GM12878 (cell line): ENCODE data around the gene RAB28. TPM values are rescaled to one million over a fixed set of nuclear protein-coding genes. Genes with fewer than 3 reads are reported as not detected.

Experiments
- ATAC-seq: fragments of 200-7000 bp; cut with Tn5 transposase; 3 replicates; pipeline ENCODE4 v1.9.1; 2020; ENCODE audit warnings: mild to moderate bottlenecking, moderate library complexity
- BruUV-seq: library from RNA; stranded (reverse); fragments of 400-500 nt; replicated peaks from 2 replicates; lab custom pipeline; 2021; lab: Mats Ljungman, UMichigan
- CTCF ChIA-PET: fragments of 300-600 bp; sonication (Branson Sonifier 250); formaldehyde crosslinking; extraction: SDS; loops from one replicate; lab custom pipeline; 2021; ENCODE audit warnings: inconsistent platforms; lab: Yijun Ruan, JAX
- POLR2A ChIA-PET: fragments of 350-600 bp; formaldehyde crosslinking; extraction: SDS; loops from one replicate; lab custom pipeline; 2021; ENCODE audit warnings: inconsistent platforms; lab: Charles Lee
- RAD21 ChIA-PET: fragments of 300-600 bp; sonication (Branson Sonifier 250); formaldehyde crosslinking; loops from one replicate; lab custom pipeline; 2023; ENCODE audit warnings: antibody characterized with exemption; ENCODE audit not compliant: unreplicated experiment; lab: Charles Lee
- SMC1A ChIA-PET: fragments of 300-600 bp; sonication (Branson Sonifier 250); formaldehyde crosslinking; loops from one replicate; lab custom pipeline; 2023; ENCODE audit not compliant: unreplicated experiment, uncharacterized antibody; lab: Charles Lee
- DNase-seq: peaks from one replicate; pipeline ENCODE4 v3.0.0-alpha.2; 2011; ENCODE audit warnings: low read depth, low spot score
- FAIRE-seq: peaks from 3 replicates; lab custom pipeline; 2011; peaks lifted over from hg19 to GRCh38; lab: Jason Lieb, UNC
- H2AFZ ChIP-seq: 2 replicates; pipeline ENCODE4 v1.6.0; 2011; ENCODE audit warnings: low read depth, low read length, control low read depth; ENCODE audit not compliant: control insufficient read depth
- H3K27ac ChIP-seq: 2 replicates; pipeline ENCODE4 v1.5.1; 2011; ENCODE audit warnings: control low read depth; ENCODE audit not compliant: control insufficient read depth, insufficient read depth
- H3K27me3 ChIP-seq, 2 experiments: replicated peaks in 1 of 2; 2 replicates each; pipeline versions ENCODE4 v1.6.0 to v1.6.1; 2011; ENCODE audit warnings: low read length in 1 of 2; ENCODE audit not compliant: control insufficient read depth in 2 of 2, insufficient read depth in 2 of 2
- H3K36me3 ChIP-seq, 2 experiments: 2 replicates each; pipeline ENCODE4 v1.5.1; 2011; ENCODE audit warnings: low read length in 1 of 2; ENCODE audit not compliant: control insufficient read depth in 2 of 2, insufficient read depth in 2 of 2
- H3K4me1 ChIP-seq: 2 replicates; pipeline ENCODE4 v1.6.1; 2011; ENCODE audit warnings: mild to moderate bottlenecking, low read length, moderate library complexity, mixed read lengths; ENCODE audit not compliant: control insufficient read depth, insufficient read depth
- H3K4me2 ChIP-seq: 2 replicates; pipeline ENCODE4 v1.6.0; 2011; ENCODE audit warnings: control low read depth; ENCODE audit not compliant: control insufficient read depth, insufficient read depth
- H3K4me3 ChIP-seq: fragments of 200-600 bp; sonication (generic); 2 replicates; pipeline ENCODE4 v1.5.1; 2016
- H3K79me2 ChIP-seq: 2 replicates; pipeline ENCODE4 v1.6.0; 2011; ENCODE audit warnings: low read length; ENCODE audit not compliant: control insufficient read depth, insufficient read depth
- H3K9ac ChIP-seq: 2 replicates; pipeline ENCODE4 v1.8.0; 2011; ENCODE audit warnings: low read length, control low read depth, mixed read lengths; ENCODE audit not compliant: control insufficient read depth, insufficient read depth
- H3K9me3 ChIP-seq: replicated peaks from 3 replicates; pipeline ENCODE4 v1.5.1; 2011; ENCODE audit warnings: mild to moderate bottlenecking, low read length; ENCODE audit not compliant: control insufficient read depth, insufficient read depth
- H4K20me1 ChIP-seq: 2 replicates; pipeline ENCODE4 v1.6.0; 2011; ENCODE audit not compliant: control insufficient read depth, insufficient read depth
- DPF2 ChIP-seq: fragments of 450-650 bp; IDR thresholded peaks from 2 replicates; pipeline ENCODE4 v1.6.1; 2017; ENCODE audit warnings: mild to moderate bottlenecking
- E2F8 ChIP-seq: fragments of 450-650 bp; IDR thresholded peaks from 2 replicates; pipeline ENCODE4 v1.6.1; 2018; ENCODE audit warnings: mild to moderate bottlenecking, low read depth, moderate library complexity; ENCODE audit not compliant: partially characterized antibody
- KDM1A ChIP-seq: fragments of 200-600 bp; sonication (generic); IDR thresholded peaks from 2 replicates; pipeline ENCODE4 v1.6.1; 2016; ENCODE audit warnings: borderline replicate concordance
- LARP7 ChIP-seq: fragments of 450-650 bp; IDR thresholded peaks from 2 replicates; pipeline ENCODE4 v1.6.1; 2017; ENCODE audit warnings: mild to moderate bottlenecking
- MEF2A ChIP-seq: IDR thresholded peaks from 2 replicates; pipeline ENCODE4 v1.6.1; 2011; ENCODE audit warnings: low read depth, mild to moderate bottlenecking, low read length, moderate library complexity; ENCODE audit not compliant: insufficient read depth
- MTA2 ChIP-seq: fragments of 450-650 bp; IDR thresholded peaks from 2 replicates; pipeline ENCODE4 v1.6.1; 2016; ENCODE audit warnings: low read depth, mild to moderate bottlenecking, moderate library complexity
- MTA3 ChIP-seq: IDR thresholded peaks from 2 replicates; pipeline ENCODE4 v1.6.1; 2012; ENCODE audit warnings: low read length, inconsistent platforms, borderline replicate concordance
- MYB ChIP-seq: fragments of 150-350 bp; IDR thresholded peaks from 2 replicates; pipeline ENCODE4 v1.6.1; 2014; ENCODE audit warnings: mild to moderate bottlenecking, low read depth, low read length, borderline replicate concordance
- NFIC ChIP-seq: IDR thresholded peaks from 2 replicates; pipeline ENCODE4 v1.6.1; 2012; ENCODE audit warnings: low read depth, mild to moderate bottlenecking, inconsistent platforms, low read length, moderate library complexity
- NFXL1 ChIP-seq: fragments of 450-650 bp; IDR thresholded peaks from 2 replicates; pipeline ENCODE4 v1.6.1; 2017; ENCODE audit warnings: antibody characterized with exemption, mild to moderate bottlenecking, borderline replicate concordance
- PKNOX1 ChIP-seq: fragments of 450-650 bp; IDR thresholded peaks from 2 replicates; pipeline ENCODE4 v1.6.1; 2016; ENCODE audit warnings: mild to moderate bottlenecking
- RB1 ChIP-seq: fragments of 450-650 bp; formaldehyde crosslinking; IDR thresholded peaks from 2 replicates; pipeline ENCODE4 v1.6.1; 2017; ENCODE audit warnings: mild to moderate bottlenecking, borderline replicate concordance
- SMAD1 ChIP-seq: fragments of 450-650 bp; IDR thresholded peaks from 2 replicates; pipeline ENCODE4 v1.6.1; 2018; ENCODE audit warnings: mild to moderate bottlenecking, low read depth; ENCODE audit not compliant: partially characterized antibody
- SMAD5 ChIP-seq: IDR thresholded peaks from 2 replicates; pipeline ENCODE4 v1.6.1; 2016; ENCODE audit warnings: antibody characterized with exemption, low read depth
- SRF ChIP-seq, 2 experiments: IDR thresholded peaks; 2 replicates each; pipeline ENCODE4 v1.6.1; 2011; ENCODE audit warnings: low read depth in 2 of 2, low read length in 2 of 2, mild to moderate bottlenecking in 1 of 2, moderate library complexity in 1 of 2
- YBX1 ChIP-seq: fragments of 450-650 bp; IDR thresholded peaks from 2 replicates; pipeline ENCODE4 v1.6.1; 2016; ENCODE audit warnings: antibody characterized with exemption
- YY1 ChIP-seq: IDR thresholded peaks from 2 replicates; pipeline ENCODE4 v1.6.1; 2011; ENCODE audit warnings: low read depth, mild to moderate bottlenecking, low read length
- ZNF217 ChIP-seq: fragments of 450-650 bp; IDR thresholded peaks from 2 replicates; pipeline ENCODE4 v1.6.1; 2017; ENCODE audit warnings: antibody characterized with exemption, mild to moderate bottlenecking
- in situ Hi-C: fragments of 300-500 bp; cut with MboI; formaldehyde crosslinking; loops from 9 replicates; pipeline ENCODE4 v1.14.3; 2018; ENCODE audit warnings: mixed read lengths
- intact Hi-C: fragments of 100-400 bp; cut with micrococcal nuclease; formaldehyde crosslinking; loops from one replicate; pipeline ENCODE4 v1.14.2; 2022; ENCODE audit not compliant: unreplicated experiment
- polyA plus RNA-seq, 11 experiments: library from polyadenylated mRNA; depleted of rRNA in 4 of 11; unstranded in 6 of 11; stranded (reverse) in 5 of 11; fragments of >200 nt; fragmentation: Nextera tagmentation in 4 of 11; fragmentation: Illumina TruSeq in 1 of 11; extraction: Ambion mirVana in 4 of 11; extraction: Trizol in 1 of 11; gene quantifications; 1 replicate in 1 of 11; 2 replicates in 10 of 11; pipeline versions ENCODE4 v1.2.1 to v1.2.3, GENCODE V29; 2011 to 2016; ENCODE audit warnings: inconsistent platforms in 2 of 11, missing spikeins in 2 of 11, low read depth in 1 of 11
- total RNA-seq, 4 experiments: library from RNA; depleted of rRNA in 3 of 4; stranded (reverse); fragments of >200 nt in 3 of 4; fragmentation: Illumina TruSeq in 1 of 4; extraction: Trizol in 1 of 4; gene quantifications; 2 replicates each; pipeline versions ENCODE4 v1.2.1 to v1.2.3, GENCODE V29; 2013 to 2021

Gene RAB28
- total and polyA plus RNA-seq, 10 of the 15 experiments (the other 5 are each of a cell fraction or from before 2014, with no cell fraction given), result 5.8 to 29.3 (median 16.9) TPM

DNA sequence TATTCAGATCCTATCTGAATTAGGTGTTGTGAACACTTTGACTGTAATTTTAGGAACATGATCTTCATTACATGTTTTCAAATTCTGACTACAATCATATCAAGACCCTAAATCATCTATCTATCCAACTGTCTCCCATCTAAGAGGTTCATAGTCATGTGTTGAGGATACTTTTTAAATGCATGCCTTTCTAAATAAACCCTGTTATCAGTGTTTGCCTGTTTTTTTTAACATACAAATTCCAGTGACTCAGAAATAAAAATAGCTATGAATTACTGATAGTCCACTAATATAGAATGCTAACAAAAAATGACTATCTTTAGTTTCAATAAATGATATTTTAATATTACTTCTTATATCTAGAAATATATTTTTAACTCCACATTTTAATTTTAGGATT lies 8.0 kb downstream of the RAB28 start:
- Histone ChIP-seq H3K27ac (no peak overlapping the region), H3K27me3 (no peaks in the 10 kb centered on the region), H3K4me1 (no peaks in the 10 kb centered on the region), H3K4me3 (no peak overlapping the region), H4K20me1 (no peaks in the 10 kb centered on the region), H2AFZ (no peak overlapping the region), H3K4me2 (no peak overlapping the region), H3K79me2 (peaks cover 2% of the 10 kb centered on the region; the same call in 1 of the 2 replicates), H3K9me3 (no peaks in the 10 kb centered on the region), H3K36me3 (peaks cover 0 to 4% of the 10 kb centered on the region in 2 experiments; a peak in 1 of 4 replicates), H3K9ac (no peak overlapping the region)
- ATAC-seq (no peak), DNase-seq (no peak), FAIRE-seq (no peak)
- POLR2A ChIA-PET, result no interaction called here
- SMC1A ChIA-PET, result interaction anchor here (0.8 to 0.9 kb wide), 2 partner anchors 8 to 52 kb away, joined by 3 read pairs; no protein-coding TSS in a partner anchor
- CTCF ChIA-PET, result no interaction called here
- BruUV-seq, result no TSS peak
- no peak for TF ChIP-seq E2F8
- TF ChIP-seq DPF2, result no peak
- TF ChIP-seq YBX1, result no peak
- TF ChIP-seq MEF2A, result no peak
- TF ChIP-seq MTA2, result no peak
- no peak for TF ChIP-seq LARP7
- no peak for TF ChIP-seq SMAD1
- no peak for TF ChIP-seq MYB
- no peak for TF ChIP-seq MTA3
- TF ChIP-seq NFXL1, result no peak
- TF ChIP-seq NFIC, result no peak
- no peak for TF ChIP-seq PKNOX1
- no peak for TF ChIP-seq KDM1A
- TF ChIP-seq SMAD5, result no peak
- TF ChIP-seq SRF (IDR thresholded peaks at IDR 0.05; ENCODE audit: low read depth in 2 of 2, low read length in 2 of 2), result no peak
- TF ChIP-seq ZNF217, result no peak
- no peak for TF ChIP-seq YY1
- no peak for TF ChIP-seq RB1
- intact Hi-C loops, result loop anchor here (5.0 kb wide), 1 partner anchor 99 kb away; no protein-coding TSS in a partner anchor
- RAD21 ChIA-PET, result interaction anchor here (1.7 kb wide), 1 partner anchor 45 kb away, joined by 7 read pairs; no protein-coding TSS in a partner anchor
- in situ Hi-C loops, result no loop called here
